HG02763 (cell line): ENCODE measurements around the gene CES2.
"Not testable (repeated sequence)": the region's sequence is repeated elsewhere in the genome, so short reads cannot be mapped to it uniquely, and the experiment has no call there.

Source experiments
- ATAC-seq: cut with Tn5 transposase; IDR thresholded peaks from one replicate; pipeline ENCODE4 v1.9.1; 2021; ENCODE audit warnings: mild to moderate bottlenecking, moderate library complexity; ENCODE audit not compliant: unreplicated experiment

CES2 gene

DNA sequence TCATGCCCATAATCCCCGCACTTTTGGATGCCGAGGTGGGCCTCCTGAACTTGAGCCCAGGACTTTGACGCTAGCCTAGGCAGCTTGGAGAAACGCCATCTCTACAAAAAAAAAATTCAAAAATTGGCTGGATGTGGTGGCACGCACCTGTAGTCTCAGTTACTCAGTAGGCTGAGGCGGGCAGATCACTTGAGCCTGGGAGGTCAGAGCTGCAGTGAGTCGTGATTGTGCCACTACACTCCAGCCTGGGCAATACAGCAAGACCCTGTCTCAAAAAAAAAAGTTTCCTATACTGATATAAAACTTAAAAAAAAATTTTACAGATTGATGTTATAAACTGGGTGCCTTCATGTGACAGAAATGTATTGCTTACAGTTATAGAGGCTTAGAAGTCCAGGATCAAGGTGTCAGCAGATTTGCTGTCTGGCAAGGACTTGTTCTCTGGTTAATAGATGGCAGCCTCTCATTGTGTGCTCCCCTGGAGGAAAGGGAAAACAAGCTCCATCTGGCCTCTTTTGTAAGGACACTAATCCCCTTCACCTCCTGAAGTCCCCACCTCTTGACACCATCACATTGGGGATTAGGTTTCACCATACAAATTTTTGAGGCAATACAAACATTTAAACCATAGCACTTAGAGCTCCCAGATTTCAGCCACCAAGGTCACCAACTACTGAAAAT, 17.3 kb downstream of the CES2 start:
- ATAC-seq: no peak

DNA sequence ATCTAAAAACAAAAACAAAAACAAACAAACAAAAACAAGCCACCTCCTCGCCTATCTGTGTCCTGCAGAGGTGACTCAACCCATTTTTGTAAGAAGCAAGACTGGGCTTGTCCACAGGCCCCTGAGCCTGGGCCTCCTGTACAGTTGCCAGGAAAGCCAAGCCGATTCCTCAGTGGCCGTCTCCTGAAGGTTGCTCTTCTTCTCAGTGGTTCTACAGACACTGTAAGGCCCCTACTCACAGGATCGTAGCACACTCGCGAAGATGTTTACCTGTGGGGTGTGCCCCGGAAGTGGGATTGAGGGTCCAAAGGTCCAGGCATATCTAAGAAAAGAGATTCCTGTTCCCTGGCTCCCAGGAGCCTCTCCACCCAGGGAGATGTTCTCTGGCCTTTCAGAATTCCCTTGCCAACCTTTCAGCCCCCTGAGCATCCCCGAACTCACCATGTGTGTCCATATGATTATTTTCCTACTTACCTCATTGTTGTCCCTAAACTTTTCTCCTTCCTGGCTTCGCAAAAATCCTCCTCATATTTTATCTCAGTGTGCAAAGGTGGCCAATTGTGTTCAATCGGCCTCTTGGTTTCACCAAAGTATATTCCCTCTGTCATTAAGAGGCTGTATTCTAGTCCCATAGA, 18.3 kb downstream of the CES2 start:
- no peak for ATAC-seq

DNA sequence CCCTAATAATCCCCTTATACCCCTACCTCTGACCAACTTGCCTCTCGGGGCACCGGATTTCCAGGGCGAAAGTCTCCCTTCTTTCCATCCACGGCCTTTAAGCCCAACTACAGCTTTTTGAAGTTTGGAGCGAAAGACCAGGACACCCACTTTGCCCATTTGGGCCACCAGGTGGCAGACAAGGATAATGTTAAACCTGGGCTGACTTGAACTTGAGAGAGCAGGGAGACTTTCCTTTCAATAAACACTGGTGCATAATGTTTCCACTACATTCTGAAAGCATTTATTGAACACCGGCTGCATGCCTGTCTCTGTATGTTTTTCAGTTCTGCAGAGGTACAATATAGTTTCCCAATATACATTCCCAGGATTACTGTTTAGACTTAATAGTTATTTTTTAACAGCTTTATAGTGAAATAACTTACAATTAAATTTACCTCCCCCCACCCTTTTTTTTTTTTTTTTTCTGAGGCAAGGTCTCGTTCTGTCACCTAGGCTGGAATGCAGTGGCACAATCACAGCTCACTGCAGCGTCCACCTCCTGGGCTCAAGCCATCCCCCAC, 18.9 kb downstream of the CES2 start:
- no peak for ATAC-seq

DNA sequence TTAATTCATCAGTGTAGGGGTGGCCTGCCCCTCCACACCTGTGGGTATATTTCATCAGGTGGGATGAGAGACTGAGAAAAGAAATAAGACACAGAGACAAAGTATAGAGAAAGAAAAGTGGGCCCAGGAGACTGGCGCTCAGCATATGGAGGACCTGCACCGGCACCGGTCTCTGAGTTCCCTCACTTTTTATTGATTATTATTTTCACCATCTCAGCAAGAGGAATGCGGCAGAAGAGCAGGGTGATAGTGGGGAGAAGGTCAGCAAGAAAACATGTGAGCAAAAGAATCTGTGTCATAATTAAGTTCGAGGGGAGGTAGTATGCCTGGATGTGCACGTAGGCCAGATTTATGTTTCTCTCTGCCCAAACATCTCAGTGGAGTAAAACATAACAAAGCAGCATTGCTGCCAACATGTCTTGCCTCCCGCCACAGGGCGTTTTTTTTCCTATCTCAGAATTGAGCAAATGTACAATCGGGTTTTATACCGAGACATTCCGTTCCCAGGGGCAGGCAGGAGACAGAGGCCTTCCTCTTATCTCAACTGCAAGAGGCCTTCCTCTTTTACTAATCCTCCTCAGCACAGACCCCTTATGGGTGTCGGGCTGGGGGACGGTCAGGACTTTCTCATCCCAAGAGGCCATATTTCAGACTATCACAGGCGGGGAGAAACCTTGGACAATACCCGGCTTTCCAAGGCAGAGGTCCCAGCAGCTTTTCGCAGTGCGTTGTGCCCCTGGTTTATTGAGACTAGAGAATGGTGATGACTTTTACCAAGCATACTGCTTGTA, 20.2 kb downstream of the CES2 start:
- not testable (repeated sequence) for ATAC-seq

GRCh38 chr16:66956154-66956457, 20.8 kb downstream of the CES2 start:
- not testable (repeated sequence) for ATAC-seq

DNA sequence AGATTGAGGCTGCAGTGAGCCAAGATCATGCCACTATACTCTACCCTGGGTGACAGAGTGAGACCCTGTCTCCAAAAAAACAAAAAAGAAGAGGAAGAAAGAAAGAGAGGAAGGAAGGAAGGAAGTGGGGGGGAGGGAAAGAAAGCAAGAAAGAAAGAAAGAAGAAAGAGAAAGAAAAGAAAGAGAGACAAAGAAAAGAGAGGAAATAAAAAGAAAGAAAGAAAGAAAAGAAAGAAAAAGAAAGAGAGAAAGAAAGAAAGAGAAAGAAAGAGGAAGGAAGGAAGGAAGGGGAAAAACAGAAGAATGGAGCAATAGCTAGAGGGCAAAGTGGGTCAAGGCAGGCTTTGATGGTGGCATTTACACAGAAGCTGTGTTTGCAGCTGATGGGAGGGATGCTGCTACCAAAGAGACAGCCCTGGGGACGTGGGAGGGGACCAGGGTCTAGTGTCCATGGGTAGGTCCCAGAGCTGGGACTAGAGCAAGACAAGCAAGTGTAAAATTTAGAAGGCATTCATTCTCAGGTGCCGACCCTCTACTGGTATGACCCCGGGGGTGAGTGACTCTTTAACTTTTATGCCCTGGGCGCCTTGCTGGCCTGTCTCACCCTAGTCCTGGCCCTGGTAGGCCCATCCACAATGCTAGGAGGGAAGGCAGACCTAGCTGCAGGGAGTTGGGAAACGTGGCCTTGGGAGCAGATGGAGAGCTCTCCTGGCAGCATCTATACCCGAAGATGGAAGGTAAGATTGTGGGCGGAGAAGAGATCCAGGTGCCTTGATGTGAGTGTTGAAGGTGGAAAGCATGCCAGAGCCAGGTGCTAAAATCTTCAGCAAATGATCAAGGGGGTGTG, 23.8 kb downstream of the CES2 start:
- ATAC-seq: no peak

DNA sequence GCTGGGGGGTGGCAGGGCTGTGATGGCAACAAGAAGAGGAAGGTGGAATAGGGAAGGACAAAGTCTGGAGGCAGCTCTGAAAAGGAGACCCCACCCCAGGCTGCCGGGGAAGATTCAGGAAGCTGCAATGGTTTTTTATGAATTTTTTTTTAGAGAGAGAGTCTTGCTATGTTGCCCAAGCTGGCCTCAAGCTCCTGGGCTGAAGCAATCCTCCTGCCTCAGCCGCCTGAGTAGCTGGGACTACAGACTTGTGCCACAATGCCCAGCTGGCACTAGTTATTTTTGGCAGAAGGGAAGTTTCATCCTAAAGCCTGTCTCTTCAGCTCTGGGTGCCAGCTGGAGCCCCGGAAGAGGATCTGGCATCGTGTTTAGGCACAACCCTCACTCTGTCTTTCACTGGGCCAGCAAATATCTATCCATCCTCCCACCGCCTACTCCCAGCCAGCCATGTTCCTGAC, 24.4 kb downstream of the CES2 start:
- no peak for ATAC-seq

- ATAC-seq: no peak
These were observed 25.0 kb downstream of the CES2 start for GRCh38 chr16:66960270-66960669.

DNA sequence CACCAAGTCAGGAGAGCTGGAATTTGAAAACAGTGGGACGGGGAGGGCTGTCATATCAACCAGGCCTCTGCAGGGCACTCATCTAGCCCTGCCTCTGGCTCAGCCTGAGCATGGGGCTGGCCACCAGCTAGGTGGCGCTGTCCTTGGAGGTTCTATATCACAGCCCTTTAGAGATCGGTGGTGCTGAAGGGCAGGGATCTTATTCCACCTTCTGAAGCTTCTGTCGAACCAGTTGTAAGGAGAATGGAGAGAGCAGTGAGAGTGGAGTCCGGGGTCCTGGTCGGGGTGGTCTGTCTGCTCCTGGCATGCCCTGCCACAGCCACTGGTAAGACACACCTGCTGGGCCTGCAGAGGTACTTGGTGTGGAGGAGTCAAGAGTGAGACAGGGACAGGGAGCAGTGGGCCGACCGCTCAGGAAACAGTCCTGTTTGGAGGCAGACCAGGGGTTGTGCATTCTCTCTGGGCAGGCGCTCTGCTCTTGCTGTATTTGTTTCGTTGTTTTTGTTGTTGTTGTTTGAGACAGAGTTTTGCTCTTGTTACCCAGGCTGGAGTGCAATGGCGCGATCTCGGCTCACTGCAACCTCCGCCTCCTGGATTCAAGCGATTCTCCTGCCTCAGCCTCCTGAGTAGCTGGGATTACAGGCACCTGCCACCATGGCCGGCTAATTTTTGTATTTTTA, 25.9 kb downstream of the CES2 start, which contains the start of gene CES3:
Gene CES3, plus strand, starts transcription at position 202 of the 680 bp plus-strand sequence. Its CDS starts 42 bp downstream, at position 244.
- ATAC-seq: no peak

DNA sequence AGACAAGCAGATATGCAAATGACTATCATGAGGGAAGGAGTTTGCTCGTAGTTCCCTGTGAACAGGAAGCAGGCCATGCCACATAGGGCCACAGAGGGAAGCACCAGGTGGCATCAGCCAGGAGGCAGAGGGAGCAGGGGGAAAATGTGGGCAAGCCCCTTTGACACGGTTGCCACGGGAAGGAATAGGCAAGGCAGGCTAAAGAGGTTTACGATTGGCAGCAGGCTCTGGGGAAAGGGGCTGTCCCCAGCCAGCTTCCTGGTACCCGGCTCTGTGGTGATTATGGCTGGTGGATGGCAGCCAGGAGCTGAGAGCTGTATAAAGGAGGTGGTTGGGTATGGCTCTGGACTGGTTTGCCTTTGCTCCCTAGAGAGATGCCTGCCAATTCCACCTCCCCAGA, 26.6 kb downstream of the CES2 start:
- no peak for ATAC-seq

GRCh38 chr16:66964049-66964448, 28.7 kb downstream of the CES2 start:
- no peak for ATAC-seq

GRCh38 chr16:66968847-66969246, 33.5 kb downstream of the CES2 start:
- no peak for ATAC-seq

DNA sequence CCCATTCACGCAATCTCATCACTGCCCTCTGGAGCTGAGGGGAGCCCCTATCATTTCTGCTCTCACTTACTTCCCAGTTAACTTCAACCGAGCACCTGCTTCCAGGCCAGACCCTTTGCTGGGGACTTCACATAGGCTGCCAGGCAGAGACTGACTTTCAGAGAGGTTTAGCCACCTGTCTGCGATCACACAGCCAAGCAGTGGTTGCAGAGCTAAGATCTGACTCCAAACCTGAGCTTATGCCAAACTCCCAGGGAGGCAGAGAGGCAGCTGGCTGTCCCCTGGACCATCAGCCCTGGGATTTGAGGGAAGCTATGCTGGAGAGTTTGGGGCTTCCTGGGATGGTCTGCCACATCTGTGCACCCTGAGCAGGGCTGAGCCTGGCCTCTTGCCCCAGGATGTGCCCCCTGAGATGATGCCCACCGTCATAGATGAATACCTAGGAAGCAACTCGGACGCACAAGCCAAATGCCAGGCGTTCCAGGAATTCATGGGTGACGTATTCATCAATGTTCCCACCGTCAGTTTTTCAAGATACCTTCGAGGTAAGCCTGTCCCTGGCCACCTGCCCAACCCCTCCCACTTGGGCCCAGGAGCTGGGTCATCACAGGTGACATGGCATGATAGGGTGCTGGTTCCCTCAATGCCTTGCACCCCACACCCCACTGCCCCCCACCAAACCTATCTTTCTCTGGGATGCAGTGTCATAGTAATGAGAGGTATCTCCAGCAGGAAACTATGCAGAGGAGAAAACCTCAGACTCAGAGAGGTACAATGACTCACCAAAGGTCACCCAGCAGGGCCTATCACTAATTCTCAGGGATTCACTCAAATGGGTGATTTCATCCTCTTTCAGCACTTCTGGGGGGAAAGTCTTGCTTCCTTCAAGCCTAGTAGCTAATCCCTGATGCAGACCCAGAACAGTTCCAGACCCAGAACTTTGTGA, 35.7 kb downstream of the CES2 start:
- no peak for ATAC-seq

DNA sequence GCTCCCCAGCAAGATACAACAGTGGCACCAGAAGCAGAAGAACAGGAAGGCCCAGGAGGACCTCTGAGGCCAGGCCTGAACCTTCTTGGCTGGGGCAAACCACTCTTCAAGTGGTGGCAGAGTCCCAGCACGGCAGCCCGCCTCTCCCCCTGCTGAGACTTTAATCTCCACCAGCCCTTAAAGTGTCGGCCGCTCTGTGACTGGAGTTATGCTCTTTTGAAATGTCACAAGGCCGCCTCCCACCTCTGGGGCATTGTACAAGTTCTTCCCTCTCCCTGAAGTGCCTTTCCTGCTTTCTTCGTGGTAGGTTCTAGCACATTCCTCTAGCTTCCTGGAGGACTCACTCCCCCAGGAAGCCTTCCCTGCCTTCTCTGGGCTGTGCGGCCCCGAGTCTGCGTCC, 37.7 kb downstream of the CES2 start:
- no peak for ATAC-seq

DNA sequence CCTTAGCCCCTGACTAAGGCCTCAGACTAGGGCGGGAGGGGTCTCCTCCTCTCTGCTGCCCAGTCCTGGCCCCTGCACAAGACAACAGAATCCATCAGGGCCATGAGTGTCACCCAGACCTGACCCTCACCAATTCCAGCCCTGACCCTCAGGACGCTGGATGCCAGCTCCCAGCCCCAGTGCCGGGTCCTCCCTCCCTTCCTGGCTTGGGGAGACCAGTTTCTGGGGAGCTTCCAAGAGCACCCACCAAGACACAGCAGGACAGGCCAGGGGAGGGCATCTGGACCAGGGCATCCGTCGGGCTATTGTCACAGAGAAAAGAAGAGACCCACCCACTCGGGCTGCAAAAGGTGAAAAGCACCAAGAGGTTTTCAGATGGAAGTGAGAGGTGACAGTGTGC, 38.4 kb downstream of the CES2 start:
- no peak for ATAC-seq

GRCh38 chr16:66974156-66974931, 39.0 kb downstream of the CES2 start:
- not testable (repeated sequence) for ATAC-seq

GRCh38 chr16:66974932-66975246, 39.6 kb downstream of the CES2 start:
- ATAC-seq: not testable (repeated sequence)

DNA sequence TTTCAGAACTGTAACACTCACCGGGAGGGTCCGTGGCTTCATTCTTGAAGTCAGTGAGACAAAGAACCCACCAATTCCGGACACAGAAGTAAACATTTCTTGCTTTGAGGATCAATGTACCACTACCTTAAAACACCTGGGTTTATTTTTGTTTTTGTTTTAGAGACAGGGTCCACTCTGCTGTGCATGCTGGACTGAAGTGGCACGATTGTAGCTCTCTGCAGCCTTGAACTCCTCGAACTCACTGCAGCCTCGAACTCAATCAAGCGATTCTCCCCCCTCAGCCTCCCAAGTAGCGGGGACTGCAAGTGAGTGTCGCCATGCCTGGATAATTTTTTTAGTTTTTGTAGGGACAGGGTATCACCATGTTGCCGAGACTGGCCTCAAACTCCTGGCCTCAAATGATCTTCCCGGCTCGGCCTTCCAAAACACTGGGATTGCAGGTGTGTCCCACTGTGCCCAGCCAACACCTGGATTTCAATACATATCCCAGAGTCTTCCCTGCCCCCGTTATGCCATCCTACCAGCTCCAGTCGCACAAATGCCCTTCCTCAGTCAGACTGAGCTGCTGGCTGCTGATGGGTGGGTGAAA, 40.1 kb downstream of the CES2 start:
- ATAC-seq: no peak
